SK-N-MC (cell line): Measurements from ENCODE around the gene CHN1.

Experiments used
- DNase-seq: peaks from one replicate; pipeline ENCODE4 v3.0.0-alpha.2; 2011; ENCODE audit warnings: low read depth, low spot score
- H3K27ac ChIP-seq: fragments of 200-600 bp; sonication (generic); 2 replicates; pipeline ENCODE4 v1.5.1; 2016; ENCODE audit warnings: mixed run types
- H3K36me3 ChIP-seq: fragments of 200-600 bp; sonication (generic); 2 replicates; pipeline ENCODE4 v1.6.1; 2017; ENCODE audit warnings: antibody characterized with exemption, low read length, mixed read lengths; ENCODE audit not compliant: insufficient read depth
- H3K4me3 ChIP-seq: fragments of 200-600 bp; sonication (generic); 2 replicates; pipeline ENCODE4 v1.5.1; 2016
- H3K9ac ChIP-seq: fragments of 200-600 bp; sonication (generic); 2 replicates; pipeline ENCODE4 v1.8.0; 2017; ENCODE audit warnings: mixed run types, mixed read lengths; ENCODE audit not compliant: insufficient read length
- H3K9me3 ChIP-seq: fragments of 200-600 bp; sonication (generic); 2 replicates; pipeline ENCODE4 v1.6.1; 2017; ENCODE audit warnings: low read depth, mild to moderate bottlenecking, antibody characterized with exemption, low read length, moderate library complexity, mixed read lengths
- EZH2 ChIP-seq: fragments of 200-600 bp; sonication (generic); IDR thresholded peaks from one replicate; pipeline ENCODE4 v1.6.1; 2017; ENCODE audit warnings: antibody characterized with exemption
- FOXP2 ChIP-seq: optimal IDR thresholded peaks from 2 replicates; pipeline ENCODE3; 2011; ENCODE audit warnings: mild to moderate bottlenecking, moderate library complexity; ENCODE audit not compliant: insufficient read depth; ENCODE audit errors: extremely low read length, control extremely low read depth
- POLR2AphosphoS5 ChIP-seq: IDR thresholded peaks from 2 replicates; pipeline ENCODE4 v1.6.1; 2012; ENCODE audit warnings: mild to moderate bottlenecking, low read depth, low read length, borderline replicate concordance

CHN1 gene

DNA sequence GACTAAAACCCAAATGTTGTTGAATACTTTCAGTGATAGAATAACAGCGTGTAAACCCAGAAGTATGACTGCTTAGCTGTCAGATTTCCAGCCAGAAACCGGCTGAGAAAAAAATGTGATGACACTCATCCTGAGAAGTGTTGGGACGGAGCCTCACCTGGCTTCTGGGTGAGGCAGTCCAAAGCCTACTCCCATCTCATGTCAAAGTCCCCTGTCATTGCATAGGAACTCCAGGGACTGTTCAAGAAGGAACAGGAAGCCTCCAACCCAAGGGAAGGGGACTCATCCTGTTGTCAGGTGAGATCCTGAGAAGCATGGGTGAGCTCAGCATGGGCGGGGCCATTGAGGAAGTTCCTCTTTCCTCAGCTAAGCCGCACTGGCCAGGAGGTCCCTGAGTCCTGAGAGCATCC is 229.6 kb downstream of the CHN1 start:
- no peak overlapping the region for H3K9ac ChIP-seq
- DNase-seq: no peak
- H3K27ac ChIP-seq: no peak overlapping the region
- no peak overlapping the region for H3K4me3 ChIP-seq
- no peaks in the 10 kb centered on the region for H3K36me3 ChIP-seq
- TF ChIP-seq EZH2: no peak
- TF ChIP-seq FOXP2: no peak
- no peak for TF ChIP-seq POLR2AphosphoS5
- no peaks in the 10 kb centered on the region for H3K9me3 ChIP-seq

DNA sequence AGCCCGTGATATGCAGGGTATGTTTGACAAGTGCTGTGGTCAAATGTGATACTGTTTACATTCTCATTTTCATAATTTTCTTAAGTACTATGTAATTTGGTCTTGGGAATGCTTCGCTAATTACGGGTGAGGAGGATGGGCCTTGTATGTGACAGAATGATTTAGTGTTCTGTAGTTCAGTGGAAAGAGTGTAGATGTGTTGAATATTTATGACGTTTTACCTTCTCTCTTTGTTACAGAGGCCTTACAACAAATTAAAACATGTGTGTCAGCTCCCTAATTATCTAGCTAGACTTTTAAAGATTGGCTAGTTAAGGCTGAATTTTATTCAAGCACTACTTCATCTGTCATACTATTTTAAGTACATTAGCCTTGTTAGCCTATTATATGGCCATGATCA is 230.3 kb downstream of the CHN1 start:
- H3K9ac ChIP-seq: no peak overlapping the region
- no peaks in the 10 kb centered on the region for H3K9me3 ChIP-seq
- H3K36me3 ChIP-seq: no peaks in the 10 kb centered on the region
- no peak overlapping the region for H3K27ac ChIP-seq
- TF ChIP-seq FOXP2 (no peak), POLR2AphosphoS5 (no peak), EZH2 (no peak)
- no peak overlapping the region for H3K4me3 ChIP-seq
- no peak for DNase-seq

- no peaks in the 10 kb centered on the region for H3K9me3 ChIP-seq
- H3K36me3 ChIP-seq: no peaks in the 10 kb centered on the region
- no peak overlapping the region for H3K27ac ChIP-seq
- no peak overlapping the region for H3K9ac ChIP-seq
- H3K4me3 ChIP-seq: no peak overlapping the region
- no peak for DNase-seq
- TF ChIP-seq POLR2AphosphoS5: no peak
- TF ChIP-seq EZH2: no peak
Measured at GRCh38 chr2:174773215-174773614, 232.0 kb downstream of the CHN1 start.

DNA sequence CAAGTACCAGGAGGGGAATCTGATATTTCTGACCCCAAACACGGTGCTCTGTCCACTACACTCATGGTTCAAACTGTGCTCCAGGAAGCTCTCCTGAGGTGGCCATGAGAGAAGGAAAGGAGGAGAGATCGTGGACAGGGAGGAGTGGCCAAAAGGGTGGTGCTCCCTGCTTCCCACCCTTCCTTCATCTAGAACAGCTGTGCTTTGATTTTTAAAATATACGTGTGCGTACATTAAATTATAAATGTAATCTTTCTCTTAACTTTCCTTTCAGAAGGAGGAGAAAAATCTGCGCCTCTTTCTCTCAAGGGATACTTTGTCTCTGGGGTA is 232.7 kb downstream of the CHN1 start:
- Histone ChIP-seq H3K27ac (no peak overlapping the region), H3K9me3 (no peaks in the 10 kb centered on the region), H3K4me3 (no peak overlapping the region), H3K9ac (no peak overlapping the region), H3K36me3 (no peaks in the 10 kb centered on the region)
- TF ChIP-seq EZH2 (no peak), POLR2AphosphoS5 (no peak), FOXP2 (no peak)
- no peak for DNase-seq

GRCh38 chr2:174771631-174772471 is 233.3 kb downstream of the CHN1 start:
- Histone ChIP-seq H3K4me3 (no peak overlapping the region), H3K27ac (no peak overlapping the region)
- TF ChIP-seq EZH2 (no peak), POLR2AphosphoS5 (no peak), FOXP2 (no peak)

DNA sequence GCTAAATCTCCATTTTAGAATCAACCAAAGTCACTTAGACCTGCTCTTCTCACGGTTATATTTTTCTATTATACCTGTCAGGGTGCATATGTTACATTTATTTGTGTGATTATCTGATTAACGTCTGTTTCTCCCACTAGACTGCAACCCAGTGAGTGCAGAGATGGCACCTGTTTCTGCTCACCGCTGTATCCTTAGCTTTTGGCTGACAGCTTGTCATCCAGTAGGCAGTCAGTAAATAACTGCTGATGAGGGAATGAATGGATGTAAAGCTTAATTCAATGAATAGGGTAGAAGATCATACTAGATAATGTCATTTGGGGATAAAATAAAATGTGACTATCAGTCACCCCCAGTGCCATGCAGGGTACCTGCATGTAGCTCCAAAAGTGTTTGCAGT is 234.0 kb downstream of the CHN1 start:
- no peak for DNase-seq
- no peaks in the 10 kb centered on the region for H3K36me3 ChIP-seq
- no peaks in the 10 kb centered on the region for H3K9me3 ChIP-seq
- no peak overlapping the region for H3K9ac ChIP-seq
- H3K27ac ChIP-seq: no peak overlapping the region
- TF ChIP-seq POLR2AphosphoS5 (no peak), EZH2 (no peak), FOXP2 (no peak)
- no peak overlapping the region for H3K4me3 ChIP-seq

More at GRCh38 chr2:174771631-174772471, 233.3 kb downstream of the CHN1 start:
- Histone ChIP-seq H3K36me3 (no peaks in the 10 kb centered on the region), H3K9ac (no peak overlapping the region), H3K9me3 (no peaks in the 10 kb centered on the region)
- DNase-seq: no peak

DNA sequence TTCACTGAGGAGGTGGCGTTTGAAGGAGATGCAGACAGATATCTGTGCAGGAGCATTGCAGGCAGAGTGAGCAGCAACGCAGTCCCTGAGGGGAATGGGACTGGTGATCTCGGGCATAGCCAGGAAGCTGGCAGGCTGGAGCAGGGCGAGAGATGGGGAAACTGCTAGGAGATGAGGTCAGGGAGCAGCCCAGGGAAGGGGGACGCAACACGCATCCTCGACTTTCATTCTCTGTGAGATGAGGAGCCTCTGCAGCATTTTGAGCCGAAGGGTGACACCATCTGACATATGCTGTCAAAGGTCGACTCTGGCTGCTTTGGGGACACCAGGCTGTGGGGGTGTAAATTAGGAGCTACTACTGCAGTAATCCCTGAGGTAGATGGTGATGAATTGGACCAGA is 236.6 kb downstream of the CHN1 start:
- no peak overlapping the region for H3K9ac ChIP-seq
- H3K4me3 ChIP-seq: no peak overlapping the region
- no peak for DNase-seq
- no peaks in the 10 kb centered on the region for H3K9me3 ChIP-seq
- no peaks in the 10 kb centered on the region for H3K36me3 ChIP-seq
- no peak overlapping the region for H3K27ac ChIP-seq
- TF ChIP-seq POLR2AphosphoS5 (no peak), EZH2 (no peak), FOXP2 (no peak)

DNA sequence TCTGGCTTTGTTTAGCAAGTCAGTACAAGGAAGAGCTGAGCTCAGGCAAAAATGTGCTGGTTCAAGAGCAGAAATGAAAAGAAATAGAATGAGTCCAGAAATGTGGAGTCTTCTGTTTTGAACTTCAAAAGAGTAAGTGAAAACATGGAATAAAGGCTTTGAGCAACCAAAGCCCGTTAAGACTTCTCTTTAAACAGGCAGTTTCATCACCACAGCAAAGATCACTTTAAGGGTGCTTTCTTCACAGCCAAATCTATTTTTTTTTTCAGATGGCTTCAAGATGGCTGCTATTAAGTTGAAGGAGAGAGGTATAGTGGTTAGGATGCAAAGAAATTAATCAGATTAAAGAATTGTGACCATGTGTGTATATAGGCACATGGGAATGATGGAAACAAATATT is 238.9 kb downstream of the CHN1 start:
- no peaks in the 10 kb centered on the region for H3K36me3 ChIP-seq
- no peak for TF ChIP-seq FOXP2
- TF ChIP-seq EZH2: no peak
- TF ChIP-seq POLR2AphosphoS5: no peak
- no peak overlapping the region for H3K4me3 ChIP-seq
- no peaks in the 10 kb centered on the region for H3K9me3 ChIP-seq
- DNase-seq: no peak
- no peak overlapping the region for H3K9ac ChIP-seq
- peak overlapping the region; percentile 65; the same call in 1 of the 2 replicates for H3K27ac ChIP-seq

- no peak for DNase-seq
- H3K9ac ChIP-seq: no peak overlapping the region
- H3K4me3 ChIP-seq: no peak overlapping the region
- no peak overlapping the region for H3K27ac ChIP-seq
- H3K9me3 ChIP-seq: no peaks in the 10 kb centered on the region
- TF ChIP-seq EZH2: no peak
- no peak for TF ChIP-seq POLR2AphosphoS5
- TF ChIP-seq FOXP2: no peak
- H3K36me3 ChIP-seq: no peaks in the 10 kb centered on the region
Measured at GRCh38 chr2:174765576-174765975, 239.6 kb downstream of the CHN1 start.
